HEK293T (cell line): Measurements from ENCODE around the gene SEC61A2.

ENCODE experiments used
- BHLHE40 ChIP-seq: fragments of 450-650 bp; IDR thresholded peaks from 2 replicates; pipeline ENCODE4 v1.6.1; 2016; ENCODE audit warnings: mild to moderate bottlenecking, moderate library complexity, borderline replicate concordance
- HDGF ChIP-seq: fragments of 450-650 bp; IDR thresholded peaks from 2 replicates; pipeline ENCODE4 v1.6.1; 2017; ENCODE audit warnings: antibody characterized with exemption, borderline replicate concordance
- LEF1 ChIP-seq: fragments of 450-650 bp; IDR thresholded peaks from 2 replicates; pipeline ENCODE4 v1.6.1; 2017; ENCODE audit warnings: mild to moderate bottlenecking, borderline replicate concordance
- SUZ12 ChIP-seq: fragments of 450-650 bp; IDR thresholded peaks from 2 replicates; pipeline ENCODE4 v1.6.1; 2016; ENCODE audit warnings: mild to moderate bottlenecking
- ZNF384 ChIP-seq: fragments of 450-650 bp; IDR thresholded peaks from 2 replicates; pipeline ENCODE4 v1.6.1; 2016
- TF ChIP-seq, protein P1 (sequence below): fragments of 450-650 bp; IDR thresholded peaks from 2 replicates; pipeline ENCODE4 v1.6.1; 2016

DNA sequence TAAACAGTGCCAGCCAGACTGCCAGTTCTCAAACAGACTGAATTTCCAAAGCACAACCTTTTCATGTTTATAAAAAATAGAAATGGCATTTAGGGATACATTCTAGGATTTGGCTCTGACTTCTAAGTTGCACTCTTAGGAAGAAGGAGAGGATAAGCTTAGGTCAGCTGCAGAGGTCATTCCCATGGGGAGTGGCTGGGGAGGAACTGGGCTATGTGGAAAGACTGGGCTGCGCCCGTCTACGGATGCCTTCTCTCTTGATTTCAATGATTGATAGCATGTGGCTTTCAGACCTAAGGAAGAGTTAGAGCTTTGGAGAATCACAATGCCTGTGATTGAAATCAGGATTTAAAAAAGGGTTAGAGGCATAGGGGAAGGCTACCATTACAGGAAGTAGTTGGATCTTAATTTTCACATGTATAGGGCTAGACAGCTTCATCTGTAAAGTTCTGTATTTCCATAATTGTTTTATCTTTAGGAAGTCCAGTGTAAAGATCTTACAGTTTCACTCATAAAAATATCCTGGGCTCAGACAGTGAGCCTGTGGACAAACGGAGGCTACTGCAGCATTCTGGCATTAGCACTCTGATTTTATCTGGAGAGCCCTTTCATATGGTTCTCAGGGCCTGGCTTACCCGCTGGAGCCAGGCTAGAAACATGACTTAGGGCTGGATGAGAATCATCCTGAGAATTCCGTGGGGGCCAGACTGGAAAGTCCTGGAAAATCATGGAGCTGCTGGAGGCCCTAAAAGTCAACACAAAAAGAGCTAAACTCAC lies 36.7 kb downstream of the SEC61A2 start:
- TF ChIP-seq SUZ12 (no peak), ZNF384 (no peak), LEF1 (no peak), BHLHE40 (no peak), HDGF (no peak)
- TF ChIP-seq, protein P1, sequence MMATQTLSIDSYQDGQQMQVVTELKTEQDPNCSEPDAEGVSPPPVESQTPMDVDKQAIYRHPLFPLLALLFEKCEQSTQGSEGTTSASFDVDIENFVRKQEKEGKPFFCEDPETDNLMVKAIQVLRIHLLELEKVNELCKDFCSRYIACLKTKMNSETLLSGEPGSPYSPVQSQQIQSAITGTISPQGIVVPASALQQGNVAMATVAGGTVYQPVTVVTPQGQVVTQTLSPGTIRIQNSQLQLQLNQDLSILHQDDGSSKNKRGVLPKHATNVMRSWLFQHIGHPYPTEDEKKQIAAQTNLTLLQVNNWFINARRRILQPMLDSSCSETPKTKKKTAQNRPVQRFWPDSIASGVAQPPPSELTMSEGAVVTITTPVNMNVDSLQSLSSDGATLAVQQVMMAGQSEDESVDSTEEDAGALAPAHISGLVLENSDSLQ = no peak
